ENCODE results near the gene ESR2. TPM values are rescaled to one million over a fixed set of nuclear protein-coding genes. Genes with fewer than 3 reads are reported as not detected.

ESR2 gene
- total and polyA plus RNA-seq, 2 of the 8 experiments (the other 6 are each of a cell fraction or from before 2014, with no cell fraction given) = 0.19 to 0.23 TPM

- TF ChIP-seq CHD7 (IDR thresholded peaks at IDR 0.05; ENCODE audit: insufficient replicate concordance, low read length) (no peak), CHD1 (IDR thresholded peaks at IDR 0.05; ENCODE audit: low read depth, low read length) (no peak), POLR2A (IDR thresholded peaks at IDR 0.05; ENCODE audit: control extremely low read depth in 1 of 2, low read depth in 2 of 2, low read length in 2 of 2) (no peak), E2F6 (IDR thresholded peaks at IDR 0.05) (no peak), POLR2AphosphoS5 (IDR thresholded peaks at IDR 0.05; ENCODE audit: low read depth, low read length) (no peak)
These were observed 81.5 kb downstream of the ESR2 start (continued) for GRCh38 chr14:64212666-64213065.
